ENCODE results near the gene KCMF1.
A peak's percentile ranks its signal among the peaks of the same experiment; 100 is the strongest.

KCMF1 gene

DNA sequence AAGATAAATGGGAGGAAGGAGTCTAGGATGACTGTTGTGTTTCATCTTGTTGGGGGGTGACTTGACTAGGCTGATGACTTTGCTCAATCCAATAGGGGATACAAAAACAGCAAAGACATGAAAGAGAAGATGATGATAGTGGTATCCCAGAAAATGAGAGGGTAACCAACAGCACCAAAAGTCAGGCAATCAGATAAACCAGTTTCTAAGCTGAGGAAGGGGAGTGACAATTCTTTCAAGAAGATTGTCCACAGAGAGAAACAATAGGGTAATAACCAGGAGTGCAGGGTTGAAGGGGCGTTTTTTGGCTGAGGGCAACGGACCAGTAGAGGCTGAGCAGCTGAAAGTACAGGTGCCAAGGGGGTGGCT, 7.7 kb upstream of the KCMF1 start:
- TF ChIP-seq, protein P1, sequence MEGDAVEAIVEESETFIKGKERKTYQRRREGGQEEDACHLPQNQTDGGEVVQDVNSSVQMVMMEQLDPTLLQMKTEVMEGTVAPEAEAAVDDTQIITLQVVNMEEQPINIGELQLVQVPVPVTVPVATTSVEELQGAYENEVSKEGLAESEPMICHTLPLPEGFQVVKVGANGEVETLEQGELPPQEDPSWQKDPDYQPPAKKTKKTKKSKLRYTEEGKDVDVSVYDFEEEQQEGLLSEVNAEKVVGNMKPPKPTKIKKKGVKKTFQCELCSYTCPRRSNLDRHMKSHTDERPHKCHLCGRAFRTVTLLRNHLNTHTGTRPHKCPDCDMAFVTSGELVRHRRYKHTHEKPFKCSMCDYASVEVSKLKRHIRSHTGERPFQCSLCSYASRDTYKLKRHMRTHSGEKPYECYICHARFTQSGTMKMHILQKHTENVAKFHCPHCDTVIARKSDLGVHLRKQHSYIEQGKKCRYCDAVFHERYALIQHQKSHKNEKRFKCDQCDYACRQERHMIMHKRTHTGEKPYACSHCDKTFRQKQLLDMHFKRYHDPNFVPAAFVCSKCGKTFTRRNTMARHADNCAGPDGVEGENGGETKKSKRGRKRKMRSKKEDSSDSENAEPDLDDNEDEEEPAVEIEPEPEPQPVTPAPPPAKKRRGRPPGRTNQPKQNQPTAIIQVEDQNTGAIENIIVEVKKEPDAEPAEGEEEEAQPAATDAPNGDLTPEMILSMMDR (IDR thresholded peaks at IDR 0.05; ENCODE audit: insufficient read depth, low read depth, low read length, missing control alignments): no peak
- no peak overlapping the region for H3K4me3 ChIP-seq (ENCODE audit: low read length)
- no peak for DNase-seq (ENCODE audit: low read depth)

DNA sequence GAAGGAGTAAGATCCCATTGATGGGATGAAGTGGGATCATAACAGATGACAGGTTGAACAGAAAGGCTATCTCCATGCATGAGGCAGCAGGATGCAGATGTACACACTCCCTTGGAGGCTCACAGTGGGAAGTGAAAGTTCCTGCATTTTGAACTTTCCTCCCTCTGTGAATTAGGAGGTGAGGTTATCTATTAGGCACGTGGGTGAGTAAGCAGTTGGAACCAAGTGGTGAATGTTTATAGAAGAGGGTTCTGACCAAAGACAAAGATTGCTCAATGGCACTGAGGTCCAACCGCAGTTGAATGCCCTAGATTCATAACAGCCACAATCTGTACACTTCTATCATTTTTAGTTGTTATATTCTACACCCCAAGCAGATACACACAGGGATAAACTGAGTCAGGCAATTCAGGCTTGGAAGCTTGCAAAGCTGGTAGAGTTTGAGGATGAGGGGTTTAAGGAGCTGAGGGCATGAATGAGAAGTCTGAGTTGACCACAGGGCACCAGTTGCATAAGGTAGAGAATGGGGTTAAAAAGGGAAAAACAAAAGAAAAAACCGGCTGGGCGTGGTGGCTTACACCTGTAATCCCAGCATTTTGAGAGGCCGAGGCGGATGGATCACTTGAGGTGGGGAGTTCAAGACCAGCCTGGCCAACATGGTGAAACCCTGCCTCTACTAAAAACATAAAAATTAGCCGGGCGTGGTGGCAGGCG, 7.1 kb upstream of the KCMF1 start:
- no peak overlapping the region for H3K4me3 ChIP-seq (ENCODE audit: low read length)
- peak; percentile 85 for DNase-seq (ENCODE audit: low read depth)
- TF ChIP-seq, protein P1 (IDR thresholded peaks at IDR 0.05; ENCODE audit: insufficient read depth, low read depth, low read length, missing control alignments): no peak

DNA sequence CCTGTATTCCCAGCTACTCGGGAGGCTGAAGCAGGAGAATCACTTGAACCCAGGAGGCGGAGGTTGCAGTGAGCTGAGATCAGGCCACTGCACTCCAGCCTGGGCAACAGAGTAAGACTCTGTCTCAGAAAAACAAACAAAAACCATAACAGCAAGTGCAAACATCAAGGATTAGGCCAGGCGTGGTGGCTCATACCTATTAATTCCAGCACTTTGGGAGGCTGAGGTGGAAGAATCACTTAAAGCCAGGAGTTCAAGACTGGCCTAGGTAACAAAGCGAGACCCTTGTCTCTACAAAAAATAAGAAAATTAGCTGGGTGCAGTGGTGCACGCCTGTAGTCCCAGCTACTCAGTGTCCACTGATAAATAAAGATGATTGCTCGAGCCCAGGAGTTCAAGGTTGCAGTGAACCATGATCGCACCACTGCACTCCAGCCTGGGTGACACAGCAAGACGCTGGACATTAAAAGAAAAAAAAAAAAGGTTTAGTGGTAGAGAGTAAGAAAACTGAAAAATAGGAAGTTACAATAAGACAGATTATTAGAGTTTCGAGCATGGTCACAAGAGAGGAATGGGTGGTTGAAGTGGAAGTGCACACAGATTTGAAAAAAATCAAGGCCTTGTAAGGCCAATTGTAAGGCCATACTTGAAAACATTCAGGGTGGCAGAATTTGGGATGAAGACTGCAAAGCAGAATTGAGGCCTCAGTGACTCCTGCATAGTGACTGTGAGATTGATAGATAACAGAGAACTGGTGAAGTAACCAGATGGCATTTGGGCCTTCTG, 6.4 kb upstream of the KCMF1 start:
- TF ChIP-seq, protein P1 (IDR thresholded peaks at IDR 0.05; ENCODE audit: insufficient read depth, low read depth, low read length, missing control alignments): no peak
- no peak for DNase-seq (ENCODE audit: low read depth)
- H3K4me3 ChIP-seq (ENCODE audit: low read length): no peak overlapping the region

DNA sequence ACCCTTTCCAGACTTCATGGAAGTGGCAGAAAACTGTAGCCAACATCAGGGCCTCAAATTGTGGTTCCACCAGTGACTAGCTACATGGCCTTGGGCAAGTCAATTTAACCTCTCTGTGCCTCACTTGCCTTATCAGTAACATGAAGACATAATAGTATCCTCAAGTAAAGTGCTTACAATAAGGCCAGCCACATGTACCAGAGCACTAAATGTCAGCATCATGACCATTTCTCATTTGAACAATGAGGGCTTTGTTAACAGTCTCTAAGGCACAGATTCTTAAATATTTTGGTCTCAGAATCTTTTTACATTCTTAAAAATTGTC, 5.8 kb upstream of the KCMF1 start:
- no peak overlapping the region for H3K4me3 ChIP-seq (ENCODE audit: low read length)
- TF ChIP-seq, protein P1 (IDR thresholded peaks at IDR 0.05; ENCODE audit: insufficient read depth, low read depth, low read length, missing control alignments): no peak
- no peak for DNase-seq (ENCODE audit: low read depth)

DNA sequence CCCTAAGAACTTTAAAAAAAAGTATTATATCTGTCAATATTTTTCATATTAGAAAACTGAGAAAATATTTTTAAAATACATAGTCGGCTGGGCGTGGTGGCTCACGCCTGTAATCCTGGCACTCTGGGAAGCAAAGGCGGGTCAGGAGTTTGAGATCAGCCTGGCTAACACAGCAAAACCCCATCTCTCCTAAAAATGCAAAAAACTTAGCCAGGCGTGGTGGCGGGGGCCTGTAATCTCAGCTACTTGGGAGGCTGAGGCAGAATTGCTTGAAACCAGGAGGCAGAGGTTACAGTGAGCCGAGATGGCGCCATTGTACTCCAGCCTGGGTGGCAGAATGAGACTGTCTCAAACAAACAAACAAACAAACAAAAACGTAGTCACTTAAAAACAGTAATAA, 5.1 kb upstream of the KCMF1 start:
- no peak overlapping the region for H3K4me3 ChIP-seq (ENCODE audit: low read length)
- TF ChIP-seq, protein P1 (IDR thresholded peaks at IDR 0.05; ENCODE audit: insufficient read depth, low read depth, low read length, missing control alignments): no peak
- no peak for DNase-seq (ENCODE audit: low read depth)

- TF ChIP-seq, protein P1 (IDR thresholded peaks at IDR 0.05; ENCODE audit: insufficient read depth, low read depth, low read length, missing control alignments): no peak
- H3K4me3 ChIP-seq (ENCODE audit: low read length): no peak overlapping the region
- DNase-seq (ENCODE audit: low read depth): no peak
Measured at GRCh38 chr2:84966731-84967130, 4.2 kb upstream of the KCMF1 start.
